Fibroblast of skin of left biceps (primary cell): Measurements from ENCODE around the gene C1orf159.
"Not testable (repeated sequence)": the region's sequence is repeated elsewhere in the genome, so short reads cannot be mapped to it uniquely, and the experiment has no call there.

ENCODE experiments used
- DNase-seq, 2 experiments: peaks; one replicate each; pipeline ENCODE4 v3.0.0-alpha.2; 2013; ENCODE audit warnings: low read depth in 2 of 2

Gene C1orf159

DNA sequence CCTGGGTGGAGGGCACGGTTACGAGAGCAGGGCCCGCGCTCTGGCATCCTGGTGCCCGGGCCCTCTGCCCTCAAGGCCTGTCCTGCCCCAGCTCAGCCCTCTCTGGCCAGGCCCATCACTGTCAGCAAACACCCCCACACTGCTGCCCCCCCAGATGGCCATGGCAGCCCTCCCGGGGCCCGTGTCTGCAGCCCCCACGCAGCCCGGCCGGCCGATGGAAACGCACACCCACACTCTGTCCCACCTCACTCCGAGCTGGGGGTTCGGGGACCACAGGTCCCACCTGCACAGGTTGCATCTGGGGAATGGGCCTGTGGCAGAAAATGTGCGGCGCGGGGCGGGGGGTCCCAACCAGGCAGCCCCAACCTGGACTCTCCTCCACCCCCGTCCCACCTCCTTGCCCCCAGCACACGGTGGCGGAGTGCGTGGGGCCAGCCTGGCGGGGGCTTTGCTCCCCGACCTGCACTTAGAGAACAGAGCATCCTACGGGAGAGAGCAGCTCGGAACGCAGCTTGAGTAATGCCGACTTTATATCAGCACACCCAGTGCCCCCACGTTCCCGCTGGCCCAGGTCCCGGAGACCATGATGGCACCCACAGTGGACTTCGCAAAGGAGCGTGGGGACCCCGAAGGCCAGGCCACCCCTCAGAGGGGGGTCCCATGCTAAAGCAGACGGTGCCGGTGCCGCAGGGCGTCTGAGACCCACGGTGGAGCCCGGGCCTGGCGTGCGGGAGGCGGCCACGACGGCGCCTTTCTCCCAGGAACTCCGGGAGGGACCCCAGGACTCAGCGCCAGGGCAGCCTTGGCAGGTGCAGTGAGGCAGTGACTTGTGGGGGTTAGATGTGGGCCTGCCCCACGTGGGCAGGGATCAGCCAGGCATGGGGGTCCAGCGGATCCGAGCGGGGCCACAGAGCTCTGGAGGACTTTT lies 34.3 kb downstream of the C1orf159 start:
- no peak for DNase-seq

DNA sequence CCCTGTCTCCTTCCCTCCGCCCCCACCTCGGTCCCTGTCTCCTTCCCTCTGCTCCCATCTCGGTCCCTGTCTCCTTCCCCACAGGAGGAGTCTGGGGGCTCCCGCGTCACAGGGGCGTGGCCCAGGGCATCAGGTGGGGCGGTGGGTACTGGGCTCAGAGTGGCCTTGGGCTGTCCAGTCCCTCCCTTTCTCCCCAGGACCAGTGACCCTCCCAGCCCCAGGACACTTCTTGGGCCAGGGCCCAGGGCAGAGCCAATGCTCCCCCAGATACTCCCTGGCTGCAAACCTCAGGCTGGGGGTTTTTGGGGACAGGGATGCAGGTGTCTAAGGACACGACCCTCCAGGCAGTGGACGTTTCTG lies 35.0 kb downstream of the C1orf159 start:
- no peak for DNase-seq

GRCh38 chr1:1080122-1080757 lies 35.6 kb downstream of the C1orf159 start:
- no peak for DNase-seq

DNA sequence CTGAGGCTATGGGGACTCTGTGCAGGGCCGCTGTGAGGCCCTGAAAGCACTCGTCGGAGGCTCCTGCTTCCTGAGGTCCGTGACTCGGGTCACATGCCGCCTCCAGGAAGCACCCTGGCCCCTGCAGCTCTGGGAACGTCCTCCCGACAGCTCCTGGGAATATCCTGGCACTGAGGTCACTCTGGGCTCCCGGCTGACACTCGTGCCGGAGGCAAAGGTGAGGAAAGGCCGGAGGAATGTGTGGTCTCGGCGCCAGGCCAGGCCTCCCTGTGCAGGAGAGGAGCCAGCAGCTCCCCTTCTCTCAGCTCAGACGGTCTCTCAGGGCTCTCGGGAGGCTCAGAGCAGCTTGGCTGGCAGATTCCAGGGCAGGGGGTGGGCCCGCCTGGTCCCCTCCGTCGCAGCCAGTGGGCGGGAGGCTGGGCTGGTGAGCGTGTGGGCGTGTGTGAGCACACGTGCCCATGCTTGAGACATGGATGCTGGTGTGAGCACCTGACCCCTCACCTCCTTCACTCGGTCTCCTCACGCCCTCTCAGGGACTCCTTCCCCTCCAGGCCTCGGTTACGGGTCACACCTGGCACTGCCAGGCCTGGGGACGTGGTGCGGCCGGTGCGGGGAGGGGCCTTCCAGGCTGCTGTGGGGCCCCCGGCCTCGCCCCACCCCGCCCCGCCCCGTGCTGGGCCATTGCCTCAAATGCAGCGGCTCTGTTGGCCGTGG lies 36.3 kb downstream of the C1orf159 start:
- DNase-seq = peak; percentile 38 to 43

GRCh38 chr1:1077396-1077795 lies 38.5 kb downstream of the C1orf159 start:
- not testable (repeated sequence) for DNase-seq

DNA sequence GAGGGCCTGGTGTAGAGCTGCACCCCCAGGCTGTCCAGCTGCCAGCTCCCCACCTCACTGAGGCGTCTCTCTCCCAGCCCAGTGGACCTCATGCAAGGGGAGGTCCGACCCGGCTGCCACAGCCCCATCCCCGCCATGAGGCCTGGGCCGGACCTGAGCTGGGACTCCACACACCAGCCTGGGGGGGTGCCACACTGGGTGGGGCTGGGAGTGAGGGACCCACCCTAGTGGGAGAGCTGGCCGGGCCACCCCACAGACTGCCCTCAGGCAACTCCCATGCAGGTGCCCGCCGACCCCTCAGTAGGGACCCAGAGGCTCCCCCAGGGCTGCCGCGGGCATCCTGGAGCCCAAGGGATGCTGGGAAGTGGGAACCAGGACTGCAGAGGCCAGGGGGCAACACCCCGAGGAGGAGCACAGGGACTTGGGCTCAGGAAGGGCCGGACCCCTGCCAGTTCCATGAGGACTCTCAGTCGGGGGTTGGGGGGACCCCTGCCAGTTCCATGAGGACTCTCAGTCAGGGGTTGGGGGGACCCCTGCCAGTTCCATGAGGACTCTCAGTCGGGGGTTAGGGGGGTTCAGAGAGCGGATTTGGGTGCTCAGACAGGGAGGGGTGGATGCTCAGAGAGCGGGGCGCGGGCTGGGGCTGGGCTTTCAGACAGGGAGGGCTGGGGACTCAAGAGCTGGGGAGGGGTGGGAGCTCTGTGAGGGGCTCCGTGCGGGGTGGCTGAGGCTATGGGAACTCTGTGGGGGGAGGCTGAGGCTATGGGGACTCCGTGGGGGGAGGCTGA lies 40.5 kb downstream of the C1orf159 start:
- DNase-seq = no peak

- no peak for DNase-seq
These were observed 41.2 kb downstream of the C1orf159 start for GRCh38 chr1:1074631-1075147.

DNA sequence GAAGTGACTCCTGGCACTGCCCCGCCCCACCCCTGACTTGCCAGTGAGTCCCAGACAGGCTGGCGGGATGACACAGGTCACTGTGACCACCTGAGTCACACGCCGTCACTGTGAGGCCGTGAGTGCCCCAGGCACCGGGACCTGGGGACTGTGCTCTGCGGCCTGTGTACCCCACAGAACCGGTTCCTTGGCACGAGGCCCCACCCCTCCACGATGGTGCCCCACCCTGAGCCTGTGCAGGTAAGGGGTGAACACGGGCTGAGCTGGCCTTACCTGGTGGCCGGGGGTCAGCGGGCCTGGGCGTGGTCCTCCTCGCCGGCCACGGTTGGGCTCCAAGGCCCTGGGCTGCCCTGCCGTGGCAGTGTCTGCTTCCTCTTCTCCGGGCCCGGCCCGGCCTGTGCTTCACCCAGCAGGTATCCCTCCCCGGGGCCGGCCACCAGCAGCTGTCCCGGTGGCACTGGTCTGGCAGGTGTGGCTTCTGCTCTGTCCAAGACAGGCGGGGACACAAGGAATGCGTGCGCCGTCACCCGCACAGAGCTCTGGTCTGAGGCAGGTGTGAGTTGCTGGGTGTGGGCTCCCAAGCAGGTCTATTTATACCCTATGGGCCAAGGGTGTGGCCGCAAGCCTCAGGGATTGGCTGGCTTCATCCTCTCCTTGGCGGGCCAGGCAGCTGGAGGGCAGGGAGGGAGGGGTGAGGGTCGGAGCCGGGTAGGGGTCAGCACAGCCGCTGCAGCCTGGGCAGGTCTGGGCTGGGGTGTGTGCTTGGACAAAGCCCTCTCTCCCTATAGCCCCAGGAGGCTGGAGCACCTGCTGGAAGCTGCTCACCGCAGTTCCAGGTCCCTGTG lies 41.9 kb downstream of the C1orf159 start, which contains the start of gene RNF223:
RNF223 (minus strand) TSS at position 564 of the 845 bp plus-strand sequence. CDS start 1,740 bp downstream, outside the sequence.
- no peak for DNase-seq

DNA sequence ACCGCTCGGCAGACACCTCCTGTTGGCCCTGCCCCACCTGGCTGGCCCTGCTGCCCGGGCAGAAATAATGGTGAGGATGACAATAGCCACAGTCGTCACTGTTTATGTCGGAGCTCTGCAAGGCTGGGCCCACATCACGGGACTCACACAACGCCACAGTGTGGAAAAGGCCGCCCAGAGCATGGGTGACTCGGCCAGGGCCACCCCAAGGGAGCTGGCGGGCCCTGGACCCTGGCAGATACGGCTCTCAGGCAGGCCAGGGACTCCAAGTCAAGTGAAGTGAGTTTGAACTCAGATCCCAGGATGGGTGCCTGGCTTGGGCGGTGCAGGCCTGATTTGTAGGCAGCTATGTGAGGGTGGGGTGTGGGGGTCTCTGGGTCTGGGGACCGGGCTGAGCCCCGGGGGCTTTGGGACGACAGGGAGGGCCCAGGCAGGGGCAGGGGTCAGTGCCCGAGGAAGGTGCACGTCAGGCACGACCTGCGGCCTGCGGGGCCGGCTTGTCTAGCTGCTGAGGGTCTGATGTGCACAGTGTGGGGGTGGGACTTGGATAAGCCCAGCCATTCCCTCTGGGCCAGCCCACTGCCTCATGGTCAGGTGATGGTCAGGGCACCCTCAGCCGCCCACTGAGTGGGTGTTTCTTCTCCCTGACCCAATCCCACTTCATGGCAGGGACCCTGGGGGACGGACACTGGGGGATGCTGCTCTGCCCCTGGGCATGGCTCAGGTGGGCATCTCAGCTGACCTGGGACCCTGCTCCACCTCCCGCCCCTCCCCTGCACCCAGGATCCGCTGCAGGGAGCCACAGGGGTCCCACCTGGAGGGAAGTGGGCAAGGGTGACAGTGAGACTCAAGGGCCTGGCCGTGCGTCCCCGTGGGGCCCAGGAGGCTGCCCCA lies 42.8 kb downstream of the C1orf159 start:
- no peak for DNase-seq

GRCh38 chr1:1072299-1072848 lies 43.5 kb downstream of the C1orf159 start:
- no peak for DNase-seq

DNA sequence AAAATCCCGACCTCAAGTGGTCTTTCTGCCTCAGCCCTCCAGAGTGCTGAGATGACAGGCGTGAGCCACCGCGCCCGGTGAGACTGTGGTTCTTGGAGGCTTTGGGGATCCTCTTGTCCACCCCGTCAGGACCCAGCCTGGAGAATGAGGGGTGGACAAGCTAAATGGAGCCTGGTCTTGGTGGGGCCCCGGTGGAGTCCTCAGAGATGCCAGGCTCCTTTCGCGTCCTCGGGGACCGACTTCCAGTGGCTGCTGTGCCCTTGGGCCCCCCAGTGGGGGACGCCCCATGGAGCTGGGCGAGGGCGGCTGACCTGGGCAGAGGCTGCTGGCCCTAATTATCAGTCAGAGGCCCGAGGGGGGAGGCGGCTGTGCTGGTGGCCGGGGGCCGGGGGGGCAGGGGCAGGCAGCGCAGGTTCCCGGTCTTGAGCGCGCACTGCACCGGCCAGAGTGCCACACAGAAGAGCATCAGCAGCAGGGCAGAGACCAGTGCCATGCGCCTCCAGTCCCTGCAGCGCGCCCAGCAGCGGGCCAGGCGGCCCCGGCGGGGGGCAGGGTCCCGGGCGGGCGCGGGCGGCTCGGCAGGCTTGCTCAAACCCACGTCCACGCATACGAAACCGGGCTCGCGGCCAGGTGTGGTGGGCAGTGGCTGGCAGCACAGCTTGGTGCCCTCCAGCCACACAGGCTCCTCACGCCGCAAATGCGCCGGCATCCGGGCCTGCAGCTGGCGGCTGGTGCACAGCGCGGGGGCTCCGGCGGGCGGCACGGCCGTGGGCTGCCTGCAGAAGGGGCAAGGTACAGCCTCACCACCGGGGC lies 44.2 kb downstream of the C1orf159 start:
- DNase-seq = no peak

GRCh38 chr1:1069711-1070676 lies 45.9 kb downstream of the C1orf159 start:
- DNase-seq = no peak

DNA sequence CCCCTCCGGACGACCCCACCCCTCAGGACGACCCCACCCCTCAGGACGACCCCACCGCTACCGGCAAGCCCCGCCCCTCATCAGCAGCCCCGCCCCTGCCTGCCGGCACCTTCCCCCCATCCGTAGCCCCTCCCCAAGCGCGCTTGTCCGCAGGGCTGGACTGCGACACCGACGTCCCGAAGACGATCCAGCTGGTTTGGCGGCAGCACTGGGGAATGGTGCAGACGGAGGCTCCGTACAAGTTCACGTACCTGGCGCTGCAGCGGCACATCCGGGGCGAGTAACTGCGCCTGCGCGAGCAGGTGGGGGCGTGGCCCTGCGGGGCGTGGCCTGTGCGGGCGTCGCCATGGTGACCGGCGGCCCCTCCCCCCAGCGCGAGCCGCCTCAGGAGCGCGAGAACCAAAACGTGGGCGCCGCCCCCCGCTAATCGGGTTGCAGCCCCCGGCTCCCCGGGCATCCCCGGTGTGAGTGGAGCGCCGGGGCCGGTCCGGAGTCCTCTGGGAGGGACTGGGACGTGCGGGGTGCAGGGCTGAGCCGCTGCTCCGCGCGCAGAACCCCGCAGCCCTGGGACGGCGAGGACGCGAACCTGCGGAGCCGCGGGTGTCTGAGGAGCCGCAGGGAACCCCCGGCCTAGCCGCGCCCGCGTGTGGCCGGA lies 46.7 kb downstream of the C1orf159 start:
- no peak for DNase-seq

DNA sequence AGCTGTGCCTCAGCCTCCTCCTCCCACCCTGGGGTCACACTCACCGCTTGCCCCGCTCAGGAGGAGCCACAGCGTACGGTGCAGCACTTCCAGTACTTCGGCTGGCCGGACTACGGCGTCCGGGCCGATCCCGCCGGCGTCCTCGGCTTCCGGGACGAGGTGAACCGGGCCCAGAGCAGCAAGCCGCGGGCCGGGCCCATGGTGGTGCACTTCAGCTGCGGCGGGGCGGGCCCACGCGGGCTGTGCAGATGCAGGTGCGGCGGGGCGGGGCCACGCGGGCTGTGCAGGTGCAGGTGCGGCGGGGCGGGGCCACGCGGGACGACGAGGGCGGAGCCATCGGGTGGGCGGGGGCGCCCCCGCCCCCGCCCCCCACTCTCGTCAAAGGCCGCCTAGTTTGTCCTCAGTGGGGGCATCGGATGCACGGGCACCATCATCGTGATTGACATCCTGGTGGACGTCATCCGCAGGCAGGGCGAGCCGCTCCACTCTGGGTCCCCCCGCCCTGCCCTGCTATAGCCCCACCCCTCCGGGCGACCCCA lies 47.3 kb downstream of the C1orf159 start:
- DNase-seq = no peak

- no peak for DNase-seq
These were observed 47.9 kb downstream of the C1orf159 start for GRCh38 chr1:1067860-1068516.
